Activated CD4-positive, alpha-beta T cell treated with anti-CD3 and anti-CD28 coated beads for 48 hours (primary cell): ENCODE results near the gene GGN.
A peak's percentile ranks its signal among the peaks of the same experiment; 100 is the strongest.
"Not testable (repeated sequence)": the region's sequence is repeated elsewhere in the genome, so short reads cannot be mapped to it uniquely, and the experiment has no call there.

Experiments used
- DNase-seq: peaks from one replicate; pipeline ENCODE4 v3.0.0-alpha.2; 2020

The GGN gene

GRCh38 chr19:38360839-38361631 lies 26.8 kb downstream of the GGN start:
- DNase-seq = no peak

GRCh38 chr19:38360351-38360750 lies 27.5 kb downstream of the GGN start:
- no peak for DNase-seq

- no peak for DNase-seq
Observed at GRCh38 chr19:38359242-38360021, 28.4 kb downstream of the GGN start.

- no peak for DNase-seq
Observed at GRCh38 chr19:38358071-38358470, 29.8 kb downstream of the GGN start.

GRCh38 chr19:38355728-38356725 lies 31.8 kb downstream of the GGN start:
- no peak for DNase-seq

GRCh38 chr19:38352611-38353010 lies 35.2 kb downstream of the GGN start:
- no peak for DNase-seq

GRCh38 chr19:38351865-38352395 lies 35.9 kb downstream of the GGN start:
- DNase-seq = no peak

- DNase-seq = no peak
Observed at GRCh38 chr19:38350883-38351282, 37.0 kb downstream of the GGN start.

- no peak for DNase-seq
Observed at GRCh38 chr19:38346837-38347236, 41.0 kb downstream of the GGN start.

- no peak for DNase-seq
Observed at GRCh38 chr19:38340927-38341326, 46.9 kb downstream of the GGN start.

GRCh38 chr19:38339011-38339410 lies 48.8 kb downstream of the GGN start:
- not testable (repeated sequence) for DNase-seq

GRCh38 chr19:38337360-38337653 lies 50.5 kb downstream of the GGN start:
- no peak for DNase-seq

- DNase-seq = peak; percentile 98
Observed at GRCh38 chr19:38336638-38337359, 51.0 kb downstream of the GGN start.

GRCh38 chr19:38335949-38336637 lies 51.7 kb downstream of the GGN start:
- peak; percentile 98 for DNase-seq
